NCI-H82 (cell line): ENCODE measurements around the gene ZNF862.
"Not testable (repeated sequence)": the region's sequence is repeated elsewhere in the genome, so short reads cannot be mapped to it uniquely, and the experiment has no call there.

Source experiments
- DNase-seq: peaks from one replicate; lab custom pipeline; 2025; lab: John Stamatoyannopoulos, UW

ZNF862 gene

GRCh38 chr7:149880638-149881311 lies 42.6 kb downstream of the ZNF862 start:
- DNase-seq: no peak

DNA sequence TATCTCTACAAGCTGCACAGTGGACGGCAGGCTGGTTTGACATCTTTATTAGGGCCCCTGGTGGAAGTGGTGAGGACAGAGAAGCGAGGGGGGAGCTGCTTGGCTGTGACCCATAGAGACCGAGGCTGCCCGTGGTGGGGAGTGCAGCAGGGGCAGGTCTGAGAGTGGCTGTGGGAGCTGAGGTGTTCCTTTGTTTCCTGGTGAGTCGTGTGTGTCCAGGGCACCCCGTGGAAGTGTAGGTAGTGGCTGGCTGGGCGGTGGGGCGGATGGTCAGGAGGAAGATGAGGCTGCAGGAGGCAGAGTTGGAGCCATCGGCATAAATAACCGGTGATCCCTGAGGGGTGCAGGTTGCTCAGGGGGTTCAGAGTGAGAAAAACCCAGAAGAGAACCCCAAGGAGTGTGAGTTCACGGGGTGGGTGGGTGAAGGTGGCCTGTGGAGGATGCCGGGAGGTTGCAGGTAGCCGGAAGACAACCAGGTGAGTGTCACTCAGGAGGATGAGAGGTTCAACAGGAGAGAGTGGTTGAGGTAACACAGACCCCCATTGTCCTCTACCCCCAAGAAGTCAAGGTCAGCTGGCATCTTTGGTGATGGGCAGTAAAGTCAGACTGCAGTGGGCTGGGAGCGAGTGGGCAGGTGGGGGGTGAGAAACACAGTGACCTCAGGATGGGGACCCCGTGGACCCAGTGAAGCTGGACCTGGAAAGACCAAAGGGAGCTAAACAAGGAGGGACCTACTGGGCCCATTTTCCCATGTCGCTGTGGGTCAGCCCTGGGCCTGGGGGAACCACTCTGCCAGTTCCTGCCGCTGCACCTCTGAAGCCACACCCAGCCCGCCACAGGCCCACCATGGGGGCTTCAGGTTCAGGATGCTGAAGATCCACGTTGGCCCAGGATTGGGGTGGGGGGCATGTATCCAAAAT lies 43.4 kb downstream of the ZNF862 start:
- DNase-seq: no peak

- no peak for DNase-seq
Observed at GRCh38 chr7:149882248-149883047, 44.3 kb downstream of the ZNF862 start.

DNA sequence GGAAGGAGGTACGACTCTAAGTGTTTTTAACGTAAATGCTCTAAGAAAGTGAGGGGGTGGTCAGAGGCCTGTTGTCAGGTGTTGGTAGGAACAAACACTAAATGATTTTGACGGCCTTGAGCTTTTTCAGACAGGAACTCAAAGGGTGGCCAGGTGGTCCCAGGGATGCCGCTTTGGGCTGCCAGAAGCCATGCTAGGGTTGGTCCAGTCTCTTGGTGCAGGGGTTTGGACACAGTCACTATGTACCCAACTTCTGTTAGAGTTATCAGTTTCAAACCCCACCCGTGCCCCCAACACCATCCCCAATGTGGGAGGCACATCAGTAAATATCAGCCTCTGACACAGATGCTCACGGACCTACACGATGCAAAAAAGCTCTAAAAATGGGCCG lies 44.9 kb downstream of the ZNF862 start:
- no peak for DNase-seq

- DNase-seq: peak; percentile 83
Observed at GRCh38 chr7:149883452-149883861, 45.3 kb downstream of the ZNF862 start.

- no peak for DNase-seq
Observed at GRCh38 chr7:149884016-149884415, 45.8 kb downstream of the ZNF862 start.

DNA sequence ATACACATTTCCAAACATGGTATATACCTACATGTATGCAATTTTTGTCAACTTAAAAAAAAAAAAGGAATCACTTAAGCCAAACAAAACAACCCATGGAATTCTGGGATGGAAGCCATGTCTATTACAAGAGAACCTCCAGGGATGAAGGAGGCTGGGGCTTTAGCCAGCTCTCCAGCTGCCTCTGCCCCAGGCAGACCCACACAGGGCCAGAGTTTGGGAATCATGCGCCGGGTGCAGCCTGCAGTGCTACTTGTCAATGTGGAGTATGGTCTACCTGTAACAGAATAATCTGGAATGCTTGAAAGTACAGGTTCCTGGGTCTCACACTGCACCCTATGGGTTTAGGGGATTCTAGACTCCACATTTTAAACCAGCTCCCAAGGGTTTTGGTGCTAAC lies 46.4 kb downstream of the ZNF862 start:
- no peak for DNase-seq

- no peak for DNase-seq
Observed at GRCh38 chr7:149885191-149886017, 47.2 kb downstream of the ZNF862 start.

DNA sequence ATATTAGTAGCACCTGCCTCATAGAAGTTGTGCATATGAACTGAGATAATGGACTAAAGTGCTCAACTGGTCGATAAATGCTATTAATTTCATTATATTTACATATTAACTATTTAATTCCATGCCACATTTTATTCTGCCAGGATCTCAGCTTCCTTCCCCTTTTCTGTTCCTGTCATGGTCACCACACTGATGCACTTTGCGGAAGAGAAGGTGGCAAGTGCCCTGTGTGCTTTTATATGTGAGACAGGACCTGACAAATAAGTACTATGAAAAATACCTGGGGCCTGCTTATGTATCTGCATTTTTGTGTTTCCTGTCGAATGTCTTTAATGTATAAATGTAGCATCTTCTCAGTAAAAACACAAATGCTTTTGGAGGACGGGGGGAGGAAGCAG lies 47.8 kb downstream of the ZNF862 start:
- no peak for DNase-seq

- no peak for DNase-seq
Observed at GRCh38 chr7:149887311-149887710, 49.1 kb downstream of the ZNF862 start.

DNA sequence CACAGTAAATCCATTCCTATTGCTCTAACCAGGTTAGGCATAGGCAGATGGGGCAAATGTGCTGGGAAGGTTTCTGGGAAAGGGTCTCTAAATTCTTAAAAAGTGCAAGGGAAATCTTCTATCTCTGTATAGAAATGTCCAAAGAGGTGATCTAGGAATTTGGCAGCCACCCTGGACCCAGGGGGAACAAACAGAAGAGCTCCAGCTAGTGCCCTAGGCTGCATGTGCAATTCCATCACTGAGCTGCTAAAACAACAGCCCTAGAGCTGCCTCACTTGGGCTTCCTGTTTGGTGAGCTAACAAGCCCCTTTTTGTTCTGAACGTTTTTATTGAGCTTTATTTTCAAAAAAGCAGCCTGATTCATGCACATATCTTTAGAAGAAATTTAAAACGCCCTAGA lies 52.5 kb downstream of the ZNF862 start:
- DNase-seq: not testable (repeated sequence)

GRCh38 chr7:149894957-149895356 lies 56.8 kb downstream of the ZNF862 start:
- DNase-seq: not testable (repeated sequence)

- not testable (repeated sequence) for DNase-seq
Observed at GRCh38 chr7:149907776-149908376, 69.7 kb downstream of the ZNF862 start.

DNA sequence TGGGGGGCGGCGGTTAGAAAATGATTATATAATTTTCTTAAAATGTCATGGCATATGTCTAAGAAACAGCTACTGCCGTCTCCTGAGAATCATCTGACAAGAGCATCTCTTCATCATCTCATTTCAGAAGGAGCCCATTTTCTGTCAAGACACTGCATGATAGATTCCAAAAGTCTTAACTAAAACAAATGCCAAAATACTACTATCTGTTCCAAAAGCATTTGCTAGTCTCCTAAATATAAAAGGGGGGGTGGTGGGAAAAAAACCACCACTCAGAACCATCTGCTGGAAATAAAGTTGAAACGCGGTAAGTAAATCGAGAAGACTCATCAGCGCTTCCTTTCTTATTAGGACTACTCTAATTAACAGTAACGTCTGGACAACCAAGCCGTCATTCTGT lies 72.0 kb downstream of the ZNF862 start:
- DNase-seq: not testable (repeated sequence)

DNA sequence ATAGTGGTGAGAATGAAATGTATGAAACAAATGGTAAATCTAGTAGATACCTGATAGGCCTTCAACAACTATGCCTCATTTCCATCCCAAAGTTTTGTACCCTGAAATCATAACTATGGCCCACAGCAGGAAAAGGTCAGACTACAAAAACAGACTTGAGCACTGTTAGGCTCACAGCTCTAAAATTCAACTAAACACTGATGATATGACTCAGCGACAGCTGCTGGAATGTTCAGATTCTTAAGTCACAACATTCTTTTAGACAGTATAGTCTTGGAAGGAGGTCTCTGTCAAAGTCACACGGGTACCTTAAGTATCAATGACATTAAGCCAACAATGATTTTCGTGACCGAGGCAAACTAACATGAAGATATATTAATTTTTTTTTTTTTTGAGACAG lies 74.0 kb downstream of the ZNF862 start:
- DNase-seq: not testable (repeated sequence)
